Measurements from ENCODE around the gene FIBP. TPM values are rescaled to one million over a fixed set of nuclear protein-coding genes. Genes with fewer than 3 reads are reported as not detected.
A peak's percentile ranks its signal among the peaks of the same experiment; 100 is the strongest.

FIBP gene
- total and polyA plus RNA-seq, 2 of the 8 experiments (the other 6 are each of a cell fraction or from before 2014, with no cell fraction given), result 74.3 to 173 TPM

DNA sequence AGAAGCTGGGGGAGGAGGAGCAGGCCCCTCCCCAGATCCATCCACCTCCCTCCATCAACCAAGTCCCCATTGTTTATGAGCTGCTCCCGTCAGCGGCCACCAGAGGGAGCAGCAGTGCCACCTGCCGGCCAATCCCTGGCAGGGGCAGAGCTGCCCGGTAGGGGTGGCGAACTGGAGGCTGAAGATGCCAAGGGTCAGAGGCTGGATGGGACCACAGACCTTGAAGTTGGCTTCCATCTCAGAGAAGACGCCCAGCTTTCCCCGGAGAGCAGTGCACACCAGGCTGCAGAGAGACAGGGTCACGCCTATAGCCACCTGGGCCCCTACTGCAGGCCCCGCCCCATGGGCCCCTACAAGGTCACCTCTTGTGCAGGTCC lies 3.6 kb downstream of the FIBP start (continued):
- TF ChIP-seq, protein P1, sequence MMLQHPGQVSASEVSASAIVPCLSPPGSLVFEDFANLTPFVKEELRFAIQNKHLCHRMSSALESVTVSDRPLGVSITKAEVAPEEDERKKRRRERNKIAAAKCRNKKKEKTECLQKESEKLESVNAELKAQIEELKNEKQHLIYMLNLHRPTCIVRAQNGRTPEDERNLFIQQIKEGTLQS (IDR thresholded peaks at IDR 0.05; ENCODE audit: insufficient read depth, low read depth, low read length), result peak; percentile 83; the same call in 1 of the 2 replicates
- peak in 2 of 3 experiments; percentile 99 to 100; a peak in 3 of 4 replicates for TF ChIP-seq CTCF (IDR thresholded peaks at IDR 0.05; ENCODE audit: control extremely low read depth in 1 of 3, insufficient read depth in 1 of 3, low read depth in 1 of 3, low read length in 3 of 3)
- TF ChIP-seq ASH2L (IDR thresholded peaks at IDR 0.05; ENCODE audit: low read length), result no peak
- no peak for TF ChIP-seq CBX5 (IDR thresholded peaks at IDR 0.05; ENCODE audit: low read depth, low read length)
- no peak for TF ChIP-seq CEBPB (IDR thresholded peaks at IDR 0.05; ENCODE audit: low read depth, low read length)
- TF ChIP-seq PHF8 (conservative IDR thresholded peaks at IDR 0.05; ENCODE audit: low read depth, low read length), result no peak
- TF ChIP-seq SP2 (IDR thresholded peaks at IDR 0.05; ENCODE audit: low read length), result no peak
- no peak for TF ChIP-seq RFX5 (IDR thresholded peaks at IDR 0.05; ENCODE audit: borderline replicate concordance, low read depth, low read length)
- no peak for TF ChIP-seq KDM1A (IDR thresholded peaks at IDR 0.05; ENCODE audit: borderline replicate concordance, low read length)
- TF ChIP-seq RAD21 (IDR thresholded peaks at IDR 0.05 in 1 of 2, conservative IDR thresholded peaks at IDR 0.05 in 1 of 2; ENCODE audit: low read depth in 2 of 2, low read length in 2 of 2), result peak; percentile 81 to 91
- no peak for TF ChIP-seq HDAC2 (IDR thresholded peaks at IDR 0.05; ENCODE audit: borderline replicate concordance in 1 of 2, low read depth in 2 of 2, low read length in 2 of 2)
- peak; percentile 87 for TF ChIP-seq YY1 (IDR thresholded peaks at IDR 0.05; ENCODE audit: low read depth, low read length)
